ENCODE data around the gene ZNF445. TPM values are rescaled to one million over a fixed set of nuclear protein-coding genes. Genes with fewer than 3 reads are reported as not detected.

ZNF445 gene
- total and polyA plus RNA-seq, 4 donors, result 2.1 to 8.7 (median 4.9) TPM

- whole genome bisulfite sequencing, result 89% methylated on average over 1 of the region's 1 CpG
- no peak for TF ChIP-seq FOXA1 (IDR thresholded peaks at IDR 0.05)
- TF ChIP-seq YY1 (IDR thresholded peaks at IDR 0.05), result no peak
- no peak for TF ChIP-seq RXRA (IDR thresholded peaks at IDR 0.05)
- TF ChIP-seq RAD21 (IDR thresholded peaks at IDR 0.05), result no peak
- no peak for TF ChIP-seq JUND (IDR thresholded peaks at IDR 0.05)
- no peak for TF ChIP-seq CTCF (IDR thresholded peaks at IDR 0.05; ENCODE audit: low read depth, low read length, missing input control)
- no peak for TF ChIP-seq TAF1 (conservative IDR thresholded peaks at IDR 0.05)
- TF ChIP-seq, protein P1, sequence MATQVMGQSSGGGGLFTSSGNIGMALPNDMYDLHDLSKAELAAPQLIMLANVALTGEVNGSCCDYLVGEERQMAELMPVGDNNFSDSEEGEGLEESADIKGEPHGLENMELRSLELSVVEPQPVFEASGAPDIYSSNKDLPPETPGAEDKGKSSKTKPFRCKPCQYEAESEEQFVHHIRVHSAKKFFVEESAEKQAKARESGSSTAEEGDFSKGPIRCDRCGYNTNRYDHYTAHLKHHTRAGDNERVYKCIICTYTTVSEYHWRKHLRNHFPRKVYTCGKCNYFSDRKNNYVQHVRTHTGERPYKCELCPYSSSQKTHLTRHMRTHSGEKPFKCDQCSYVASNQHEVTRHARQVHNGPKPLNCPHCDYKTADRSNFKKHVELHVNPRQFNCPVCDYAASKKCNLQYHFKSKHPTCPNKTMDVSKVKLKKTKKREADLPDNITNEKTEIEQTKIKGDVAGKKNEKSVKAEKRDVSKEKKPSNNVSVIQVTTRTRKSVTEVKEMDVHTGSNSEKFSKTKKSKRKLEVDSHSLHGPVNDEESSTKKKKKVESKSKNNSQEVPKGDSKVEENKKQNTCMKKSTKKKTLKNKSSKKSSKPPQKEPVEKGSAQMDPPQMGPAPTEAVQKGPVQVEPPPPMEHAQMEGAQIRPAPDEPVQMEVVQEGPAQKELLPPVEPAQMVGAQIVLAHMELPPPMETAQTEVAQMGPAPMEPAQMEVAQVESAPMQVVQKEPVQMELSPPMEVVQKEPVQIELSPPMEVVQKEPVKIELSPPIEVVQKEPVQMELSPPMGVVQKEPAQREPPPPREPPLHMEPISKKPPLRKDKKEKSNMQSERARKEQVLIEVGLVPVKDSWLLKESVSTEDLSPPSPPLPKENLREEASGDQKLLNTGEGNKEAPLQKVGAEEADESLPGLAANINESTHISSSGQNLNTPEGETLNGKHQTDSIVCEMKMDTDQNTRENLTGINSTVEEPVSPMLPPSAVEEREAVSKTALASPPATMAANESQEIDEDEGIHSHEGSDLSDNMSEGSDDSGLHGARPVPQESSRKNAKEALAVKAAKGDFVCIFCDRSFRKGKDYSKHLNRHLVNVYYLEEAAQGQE (IDR thresholded peaks at IDR 0.05), result no peak
- TF ChIP-seq HNF4A (conservative IDR thresholded peaks at IDR 0.05), result no peak
- no peak for TF ChIP-seq GABPA (IDR thresholded peaks at IDR 0.05 in 1 of 2, conservative IDR thresholded peaks at IDR 0.05 in 1 of 2)
- no peak for TF ChIP-seq FOXA2 (IDR thresholded peaks at IDR 0.05)
- TF ChIP-seq ZBTB33 (IDR thresholded peaks at IDR 0.05), result no peak
- no peak for TF ChIP-seq MAX (IDR thresholded peaks at IDR 0.05)
- no peak for TF ChIP-seq NR2F2 (IDR thresholded peaks at IDR 0.05)
- TF ChIP-seq SP1 (IDR thresholded peaks at IDR 0.05), result no peak
- H3K4me1 ChIP-seq (ENCODE audit: control insufficient read depth in 4 of 4, insufficient read depth in 4 of 4, low read length in 3 of 4), result no peaks in the 10 kb centered on the region
- H3K27me3 ChIP-seq (ENCODE audit: control insufficient read depth in 4 of 4, insufficient read depth in 4 of 4, low read length in 3 of 4), result no peaks in the 10 kb centered on the region
- DNase-seq (ENCODE audit: low spot score), result no peak
- no peaks in the 10 kb centered on the region for H3K9me3 ChIP-seq (ENCODE audit: control insufficient read depth in 4 of 4, low read length in 3 of 4)
- no peak overlapping the region for H3K9ac ChIP-seq (ENCODE audit: low read depth in 1 of 2, low read length in 2 of 2)
- no peaks in the 10 kb centered on the region for H3K36me3 ChIP-seq (ENCODE audit: control insufficient read depth in 4 of 4, insufficient read depth in 3 of 4, low read depth in 1 of 4, low read length in 3 of 4)
- no peak overlapping the region for H3K4me3 ChIP-seq (ENCODE audit: low read depth in 1 of 3, low read length in 3 of 3)
- no peak overlapping the region for H3K27ac ChIP-seq (ENCODE audit: low read depth in 1 of 2, low read length in 2 of 2)
Observed at GRCh38 chr3:44420676-44421075, 56.8 kb downstream of the ZNF445 start.

DNA sequence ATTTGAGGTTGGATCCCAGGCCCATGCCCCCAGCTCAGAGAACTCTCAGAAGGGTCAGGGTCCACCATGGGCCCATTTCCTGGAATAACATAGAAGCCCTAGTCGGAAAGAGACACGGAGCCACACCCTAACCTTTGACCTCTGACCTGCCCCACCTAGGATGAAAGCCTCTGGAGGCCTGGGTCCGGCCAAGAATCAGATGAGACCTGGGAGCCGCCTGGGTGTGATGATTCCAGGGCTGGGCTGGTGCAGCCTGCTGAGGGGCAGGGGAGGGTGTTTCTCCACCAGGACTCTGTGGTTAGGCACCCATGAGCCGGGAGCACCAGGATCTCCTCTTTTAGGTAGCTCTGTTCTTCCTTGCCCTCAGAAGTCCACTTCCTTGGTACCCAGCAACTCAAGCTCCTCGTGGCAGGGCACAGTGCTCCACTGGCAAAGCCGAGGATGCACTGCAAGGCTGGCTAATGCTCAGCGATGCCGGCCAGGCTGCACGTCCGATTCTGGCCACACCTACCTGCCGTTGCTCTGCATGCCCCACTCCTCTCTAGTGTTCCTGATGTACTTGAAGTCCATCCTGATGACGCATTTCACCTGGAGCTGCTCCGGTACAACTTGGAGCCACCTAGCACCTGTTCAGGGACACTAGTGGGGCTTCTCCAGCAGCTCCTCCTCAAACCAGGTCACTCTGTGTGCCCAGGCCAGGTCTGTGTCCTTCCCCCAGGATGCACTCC, 57.4 kb downstream of the ZNF445 start:
- Histone ChIP-seq H3K9ac (ENCODE audit: low read depth in 1 of 2, low read length in 2 of 2) (no peak overlapping the region), H3K27ac (ENCODE audit: low read depth in 1 of 2, low read length in 2 of 2) (no peak overlapping the region), H3K4me1 (ENCODE audit: control insufficient read depth in 4 of 4, insufficient read depth in 4 of 4, low read length in 3 of 4) (no peaks in the 10 kb centered on the region), H3K36me3 (ENCODE audit: control insufficient read depth in 4 of 4, insufficient read depth in 3 of 4, low read depth in 1 of 4, low read length in 3 of 4) (no peaks in the 10 kb centered on the region), H3K27me3 (ENCODE audit: control insufficient read depth in 4 of 4, insufficient read depth in 4 of 4, low read length in 3 of 4) (no peaks in the 10 kb centered on the region), H3K9me3 (ENCODE audit: control insufficient read depth in 4 of 4, low read length in 3 of 4) (no peaks in the 10 kb centered on the region), H3K4me3 (ENCODE audit: low read depth in 1 of 3, low read length in 3 of 3) (no peak overlapping the region)
- no peak for DNase-seq (ENCODE audit: low spot score)
- 85% methylated on average over 14 of the region's 14 CpGs for WGBS
- no peak for TF ChIP-seq FOXA1 (IDR thresholded peaks at IDR 0.05)
- TF ChIP-seq HNF4A (conservative IDR thresholded peaks at IDR 0.05), result no peak
- TF ChIP-seq ATF3 (IDR thresholded peaks at IDR 0.05), result no peak
- no peak for TF ChIP-seq SP1 (IDR thresholded peaks at IDR 0.05)
- no peak for TF ChIP-seq HNF4G (IDR thresholded peaks at IDR 0.05)
- TF ChIP-seq GABPA (IDR thresholded peaks at IDR 0.05 in 1 of 2, conservative IDR thresholded peaks at IDR 0.05 in 1 of 2), result no peak
- TF ChIP-seq YY1 (IDR thresholded peaks at IDR 0.05), result no peak
- TF ChIP-seq JUND (IDR thresholded peaks at IDR 0.05), result no peak
- TF ChIP-seq MAX (IDR thresholded peaks at IDR 0.05), result no peak
- no peak for TF ChIP-seq TAF1 (conservative IDR thresholded peaks at IDR 0.05)
- TF ChIP-seq, protein P1 (IDR thresholded peaks at IDR 0.05), result no peak
